Right lobe of liver (tissue), 4 donors: ENCODE measurements around the gene SCN5A.

Experiments
- POLR2A ChIP-seq: fragments of 450-650 bp; IDR thresholded peaks from one replicate; pipeline ENCODE4 v1.6.1; 2017; ENCODE audit warnings: antibody characterized with exemption, mild to moderate bottlenecking
- TF ChIP-seq, protein P1 (sequence below), 4 donors: fragments of 200-600 bp in 3 of 4; fragments of 450-650 bp in 1 of 4; IDR thresholded peaks; one replicate each; pipeline versions ENCODE4 v1.5.1 to v1.8.0; 2016 to 2022; ENCODE audit warnings: antibody characterized with exemption in 4 of 4, mild to moderate bottlenecking in 2 of 4
- donor health status: DM: no; HTN: no; CAD: no.
- donor health status: DM: no; HTN: no; CAD: no.
- donor health status: DM: no; HTN: yes; CAD: no.

DNA sequence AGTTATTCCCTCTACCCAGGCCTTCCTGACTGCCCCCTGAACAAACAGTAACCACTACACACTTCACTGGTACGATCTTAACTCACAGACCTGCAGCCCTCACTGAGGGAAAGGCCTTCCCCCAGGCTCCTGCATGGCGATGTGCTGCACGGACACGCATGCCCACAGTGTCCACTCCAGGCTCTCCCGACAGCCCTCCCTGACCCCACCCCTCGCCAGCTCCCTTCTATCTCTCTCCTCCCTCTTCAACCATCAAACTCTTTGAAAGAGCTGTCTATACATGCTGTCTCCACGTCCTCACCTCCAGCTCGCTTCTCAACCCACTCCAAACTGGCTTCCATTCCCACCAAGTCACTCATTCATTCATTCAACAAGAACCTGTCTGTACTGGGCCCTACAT, 3.9 kb downstream of the SCN5A start:
- TF ChIP-seq, protein P1, sequence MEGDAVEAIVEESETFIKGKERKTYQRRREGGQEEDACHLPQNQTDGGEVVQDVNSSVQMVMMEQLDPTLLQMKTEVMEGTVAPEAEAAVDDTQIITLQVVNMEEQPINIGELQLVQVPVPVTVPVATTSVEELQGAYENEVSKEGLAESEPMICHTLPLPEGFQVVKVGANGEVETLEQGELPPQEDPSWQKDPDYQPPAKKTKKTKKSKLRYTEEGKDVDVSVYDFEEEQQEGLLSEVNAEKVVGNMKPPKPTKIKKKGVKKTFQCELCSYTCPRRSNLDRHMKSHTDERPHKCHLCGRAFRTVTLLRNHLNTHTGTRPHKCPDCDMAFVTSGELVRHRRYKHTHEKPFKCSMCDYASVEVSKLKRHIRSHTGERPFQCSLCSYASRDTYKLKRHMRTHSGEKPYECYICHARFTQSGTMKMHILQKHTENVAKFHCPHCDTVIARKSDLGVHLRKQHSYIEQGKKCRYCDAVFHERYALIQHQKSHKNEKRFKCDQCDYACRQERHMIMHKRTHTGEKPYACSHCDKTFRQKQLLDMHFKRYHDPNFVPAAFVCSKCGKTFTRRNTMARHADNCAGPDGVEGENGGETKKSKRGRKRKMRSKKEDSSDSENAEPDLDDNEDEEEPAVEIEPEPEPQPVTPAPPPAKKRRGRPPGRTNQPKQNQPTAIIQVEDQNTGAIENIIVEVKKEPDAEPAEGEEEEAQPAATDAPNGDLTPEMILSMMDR (IDR thresholded peaks at IDR 0.05) = no peak
- TF ChIP-seq POLR2A = no peak
